Chondrocyte (in vitro differentiated cells): ENCODE data around the gene CD276. TPM values are rescaled to one million over a fixed set of nuclear protein-coding genes. Genes with fewer than 3 reads are reported as not detected.

Source experiments
- DNase-seq: peaks from one replicate; pipeline ENCODE4 v3.0.0; 2021; ENCODE audit warnings: mixed read lengths, low spot score
- H3K27ac Mint-ChIP-seq: one replicate; pipeline ENCODE4 v1.8.0; 2021; ENCODE audit warnings: mild to moderate bottlenecking, moderate library complexity, mixed read lengths; ENCODE audit not compliant: unreplicated experiment
- H3K27me3 Mint-ChIP-seq: 2 replicates; pipeline ENCODE4 v1.8.0; 2021; ENCODE audit warnings: low read depth, mixed read lengths
- H3K36me3 Mint-ChIP-seq: 2 replicates; pipeline ENCODE4 v1.8.0; 2021; ENCODE audit warnings: low read depth, mixed read lengths
- H3K4me1 Mint-ChIP-seq: 2 replicates; pipeline ENCODE4 v1.8.0; 2021; ENCODE audit warnings: low read depth, mild to moderate bottlenecking, mixed read lengths
- H3K4me3 Mint-ChIP-seq: one replicate; pipeline ENCODE4 v1.8.0; 2021; ENCODE audit warnings: mild to moderate bottlenecking, moderate library complexity, mixed read lengths; ENCODE audit not compliant: unreplicated experiment
- H3K9me3 Mint-ChIP-seq: 2 replicates; pipeline ENCODE4 v1.8.0; 2021; ENCODE audit warnings: low read depth, mixed read lengths
- total RNA-seq: library from RNA; stranded (reverse); gene quantifications from 3 replicates; pipeline ENCODE4 v1.2.1, GENCODE V29; 2021
- TF ChIP-seq, protein P1 (sequence below): fragments of 200-600 bp; sonication (generic); IDR thresholded peaks from 2 replicates; pipeline ENCODE4 v1.5.0; 2021; ENCODE audit warnings: antibody characterized with exemption, mild to moderate bottlenecking, moderate library complexity

Gene CD276
- total RNA-seq, 1 donor from 2014 or later: 196 TPM

DNA sequence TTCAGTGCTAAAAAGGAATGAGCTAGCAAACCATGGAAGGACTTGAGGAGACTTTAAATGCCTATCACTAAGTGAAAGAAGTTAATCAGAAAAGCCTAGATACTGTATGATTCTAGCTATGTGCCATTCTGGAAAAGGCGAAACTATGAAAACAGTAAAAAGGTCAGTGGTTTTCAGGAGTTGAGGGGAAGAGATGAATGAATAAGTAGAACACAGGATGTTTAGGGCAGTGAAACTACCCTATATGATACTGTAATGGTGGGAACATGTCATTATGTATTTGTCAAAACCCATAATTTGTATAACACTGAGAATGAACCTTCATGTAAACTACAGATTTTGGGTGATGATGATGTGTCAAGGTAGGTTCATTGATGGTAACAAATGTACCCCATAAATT lies 9.6 kb upstream of the CD276 start:
- TF ChIP-seq, protein P1, sequence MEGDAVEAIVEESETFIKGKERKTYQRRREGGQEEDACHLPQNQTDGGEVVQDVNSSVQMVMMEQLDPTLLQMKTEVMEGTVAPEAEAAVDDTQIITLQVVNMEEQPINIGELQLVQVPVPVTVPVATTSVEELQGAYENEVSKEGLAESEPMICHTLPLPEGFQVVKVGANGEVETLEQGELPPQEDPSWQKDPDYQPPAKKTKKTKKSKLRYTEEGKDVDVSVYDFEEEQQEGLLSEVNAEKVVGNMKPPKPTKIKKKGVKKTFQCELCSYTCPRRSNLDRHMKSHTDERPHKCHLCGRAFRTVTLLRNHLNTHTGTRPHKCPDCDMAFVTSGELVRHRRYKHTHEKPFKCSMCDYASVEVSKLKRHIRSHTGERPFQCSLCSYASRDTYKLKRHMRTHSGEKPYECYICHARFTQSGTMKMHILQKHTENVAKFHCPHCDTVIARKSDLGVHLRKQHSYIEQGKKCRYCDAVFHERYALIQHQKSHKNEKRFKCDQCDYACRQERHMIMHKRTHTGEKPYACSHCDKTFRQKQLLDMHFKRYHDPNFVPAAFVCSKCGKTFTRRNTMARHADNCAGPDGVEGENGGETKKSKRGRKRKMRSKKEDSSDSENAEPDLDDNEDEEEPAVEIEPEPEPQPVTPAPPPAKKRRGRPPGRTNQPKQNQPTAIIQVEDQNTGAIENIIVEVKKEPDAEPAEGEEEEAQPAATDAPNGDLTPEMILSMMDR: no peak
- Mint-ChIP-seq H3K4me3 (no peak overlapping the region), H3K9me3 (no peaks in the 10 kb centered on the region), H3K27ac (no peak overlapping the region), H3K27me3 (peaks cover 21% of the 10 kb centered on the region), H3K4me1 (no peaks in the 10 kb centered on the region), H3K36me3 (peaks cover 1% of the 10 kb centered on the region)
- no peak for DNase-seq

- TF ChIP-seq, protein P1: peak; percentile 84
- Mint-ChIP-seq H3K36me3 (no peaks in the 10 kb centered on the region), H3K4me3 (no peak overlapping the region), H3K4me1 (peaks cover 2% of the 10 kb centered on the region), H3K27me3 (peaks cover 12% of the 10 kb centered on the region), H3K9me3 (no peaks in the 10 kb centered on the region), H3K27ac (no peak overlapping the region)
- DNase-seq: no peak
These were observed 7.0 kb upstream of the CD276 start for GRCh38 chr15:73677146-73677607.

GRCh38 chr15:73677733-73678132 lies 6.5 kb upstream of the CD276 start:
- no peak for DNase-seq
- TF ChIP-seq, protein P1: no peak
- Mint-ChIP-seq H3K9me3 (no peaks in the 10 kb centered on the region), H3K36me3 (no peaks in the 10 kb centered on the region), H3K27ac (no peak overlapping the region), H3K27me3 (peaks cover 12% of the 10 kb centered on the region), H3K4me3 (no peak overlapping the region), H3K4me1 (peaks cover 3% of the 10 kb centered on the region)

DNA sequence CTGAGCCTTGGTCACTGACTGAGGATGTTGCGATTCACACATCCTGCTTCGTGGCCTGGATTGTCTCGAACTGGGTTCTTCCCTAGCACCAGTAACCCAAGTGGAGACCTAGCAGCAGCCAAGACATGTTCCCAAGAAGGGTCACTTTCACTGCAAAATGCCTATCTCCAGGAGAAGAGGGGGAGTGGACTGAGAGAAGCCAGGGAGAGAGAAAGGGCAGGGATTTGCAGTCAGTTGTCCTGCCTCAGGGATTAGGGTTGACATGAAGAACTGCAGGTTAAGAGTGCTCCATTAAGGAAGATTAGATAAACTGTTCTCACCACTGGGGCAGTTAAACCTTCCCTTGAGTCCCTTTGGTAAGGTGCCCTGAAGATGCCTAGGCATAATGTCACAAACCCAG lies 5.7 kb upstream of the CD276 start:
- no peaks in the 10 kb centered on the region for H3K36me3 Mint-ChIP-seq
- TF ChIP-seq, protein P1: no peak

GRCh38 chr15:73679180-73679579 lies 5.0 kb upstream of the CD276 start:
- no peaks in the 10 kb centered on the region for H3K27me3 Mint-ChIP-seq
- no peaks in the 10 kb centered on the region for H3K36me3 Mint-ChIP-seq
- H3K4me1 Mint-ChIP-seq: peaks cover 11% of the 10 kb centered on the region
- H3K9me3 Mint-ChIP-seq: no peaks in the 10 kb centered on the region
- H3K4me3 Mint-ChIP-seq: no peak overlapping the region
- DNase-seq: no peak
- TF ChIP-seq, protein P1: no peak
- no peak overlapping the region for H3K27ac Mint-ChIP-seq

More for the DNA sequence above, 5.7 kb upstream of the CD276 start:
- Mint-ChIP-seq H3K9me3 (no peaks in the 10 kb centered on the region), H3K4me3 (no peak overlapping the region), H3K4me1 (peaks cover 7% of the 10 kb centered on the region), H3K27me3 (peaks cover 6% of the 10 kb centered on the region), H3K27ac (no peak overlapping the region)
- DNase-seq: no peak
